GM12891 (cell line): ENCODE measurements around the gene FMN1.

ENCODE experiments used
- PAX5 ChIP-seq: IDR thresholded peaks from 2 replicates; pipeline ENCODE4 v1.6.1; 2011; ENCODE audit warnings: low read length, moderate library complexity, mild to moderate bottlenecking; ENCODE audit not compliant: insufficient read depth, severe bottlenecking
- POLR2A ChIP-seq: IDR thresholded peaks from 2 replicates; pipeline ENCODE4 v1.6.1; 2011; ENCODE audit warnings: low read depth, low read length, control low read depth
- POLR2AphosphoS5 ChIP-seq: IDR thresholded peaks from 2 replicates; pipeline ENCODE4 v1.6.1; 2011; ENCODE audit warnings: low read depth, low read length, control low read depth
- POU2F2 ChIP-seq: IDR thresholded peaks from 2 replicates; pipeline ENCODE4 v1.6.1; 2011; ENCODE audit warnings: low read depth, mild to moderate bottlenecking, control low read depth, low read length, moderate library complexity
- SPI1 ChIP-seq: IDR thresholded peaks from 2 replicates; pipeline ENCODE4 v1.6.1; 2011; ENCODE audit warnings: low read depth, low read length, control low read depth
- TAF1 ChIP-seq: IDR thresholded peaks from 2 replicates; pipeline ENCODE4 v1.6.1; 2011; ENCODE audit warnings: low read depth, low read length, control low read depth

DNA sequence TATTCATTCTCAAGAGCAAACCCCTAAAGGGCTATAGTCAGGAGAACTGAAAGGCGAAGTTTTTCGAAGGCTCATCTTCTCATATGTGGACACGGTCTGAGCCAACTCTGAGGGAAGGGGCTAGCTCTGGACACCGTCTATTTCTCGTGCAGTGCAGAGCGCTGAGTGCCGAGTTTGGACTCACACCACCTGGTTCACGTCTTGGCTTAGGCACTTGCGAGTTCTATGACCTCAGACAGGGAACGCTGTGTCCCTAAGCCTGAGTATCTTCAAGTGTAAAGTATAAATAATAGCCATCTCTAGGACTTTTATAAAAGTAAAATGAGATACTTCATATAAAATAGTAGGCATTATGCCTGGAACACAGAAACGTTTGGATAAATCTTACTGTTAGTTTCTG lies 223.7 kb downstream of the FMN1 start:
- TF ChIP-seq POLR2AphosphoS5 (no peak), POU2F2 (no peak), TAF1 (no peak), POLR2A (no peak), SPI1 (no peak), PAX5 (no peak)
